Right atrium auricular region (tissue), 2 donors: ENCODE data around the gene CYB561D2. TPM values are rescaled to one million over a fixed set of nuclear protein-coding genes. Genes with fewer than 3 reads are reported as not detected.
"Not testable (repeated sequence)": the region's sequence is repeated elsewhere in the genome, so short reads cannot be mapped to it uniquely, and the experiment has no call there.

Experiments
- DNase-seq: peaks from one replicate; pipeline ENCODE4 v3.0.0-alpha.2; 2019; ENCODE audit warnings: low spot score
- H3K27ac ChIP-seq, 2 donors: fragments of 200-600 bp; sonication (generic); 1 replicate in 1 of 2; 2 replicates in 1 of 2; pipeline ENCODE4 v1.5.1; 2016 to 2019
- H3K27me3 ChIP-seq, 2 donors: fragments of 200-600 bp; sonication (generic); one replicate each; pipeline versions ENCODE4 v1.5.1 to v1.6.0; 2017 to 2019
- H3K36me3 ChIP-seq: fragments of 200-600 bp; sonication (generic); one replicate; pipeline ENCODE4 v1.5.1; 2016
- H3K4me1 ChIP-seq, 2 donors: fragments of 200-600 bp; sonication (generic); one replicate each; pipeline versions ENCODE4 v1.5.1 to v1.6.0; 2017 to 2019
- H3K4me3 ChIP-seq, 2 donors: fragments of 200-600 bp; sonication (generic); 1 replicate in 1 of 2; 2 replicates in 1 of 2; pipeline ENCODE4 v1.5.1; 2017 to 2019; ENCODE audit warnings: mild to moderate bottlenecking in 1 of 2, moderate library complexity in 1 of 2
- H3K9me3 ChIP-seq, 2 donors: fragments of 200-600 bp; sonication (generic); one replicate each; pipeline ENCODE4 v1.5.1; 2019
- total RNA-seq, 2 donors: library from RNA; depleted of rRNA; stranded (reverse); fragments of >200 nt; gene quantifications; one replicate each; pipeline ENCODE4 v1.1.0, GENCODE V29; 2016
- TF ChIP-seq, protein P1 (sequence below), 2 donors: fragments of 200-600 bp; sonication (generic); IDR thresholded peaks; one replicate each; pipeline ENCODE4 v1.5.1; 2019; ENCODE audit warnings: antibody characterized with exemption in 2 of 2

The CYB561D2 gene, protein sequence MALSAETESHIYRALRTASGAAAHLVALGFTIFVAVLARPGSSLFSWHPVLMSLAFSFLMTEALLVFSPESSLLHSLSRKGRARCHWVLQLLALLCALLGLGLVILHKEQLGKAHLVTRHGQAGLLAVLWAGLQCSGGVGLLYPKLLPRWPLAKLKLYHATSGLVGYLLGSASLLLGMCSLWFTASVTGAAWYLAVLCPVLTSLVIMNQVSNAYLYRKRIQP
- 10 to 100 TPM; 11.7 to 11.9 TPM for total RNA-seq

DNA sequence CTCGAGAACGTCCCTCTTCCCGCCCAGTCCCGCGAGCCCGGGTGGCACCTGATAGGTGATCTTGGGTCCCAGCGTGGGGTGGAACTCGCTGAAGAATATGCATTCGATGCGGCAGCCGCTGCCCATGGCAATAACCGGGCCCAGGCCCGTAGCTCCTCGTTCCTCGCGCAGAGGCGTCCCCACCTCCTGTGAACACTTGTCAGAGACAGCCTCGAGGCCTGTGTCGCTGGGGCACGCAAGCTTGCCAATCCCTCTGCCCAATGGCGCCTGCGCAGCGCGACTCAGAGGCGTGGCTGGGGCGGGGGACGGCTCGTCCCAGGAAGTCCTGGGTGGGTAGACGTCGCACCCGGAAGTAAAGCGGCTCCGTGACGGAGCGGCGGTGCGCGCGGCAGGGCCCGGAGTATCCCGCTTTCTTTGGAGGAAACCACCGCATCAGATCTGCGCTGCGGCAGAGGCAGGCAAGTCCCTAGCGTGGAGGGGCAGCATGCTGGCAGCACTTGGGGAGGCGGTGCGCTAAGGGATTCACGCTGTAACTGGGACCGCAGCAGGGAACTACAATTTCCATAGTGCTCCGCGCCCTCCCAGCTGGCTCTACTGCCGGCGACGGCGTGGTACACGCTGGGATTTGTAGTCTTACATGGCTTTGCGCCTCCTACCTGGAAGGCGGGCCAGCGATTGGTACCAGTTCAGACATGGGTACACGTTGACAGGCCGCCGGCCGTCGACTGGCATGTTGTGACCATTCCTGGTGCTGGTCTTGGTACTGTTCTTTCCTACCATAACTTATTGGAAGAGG is at the start of gene CYB561D2, which contains the start of gene NPRL2:
Gene CYB561D2, plus strand, starts transcription at position 336 of the 796 bp plus-strand sequence. CDS start 572 bp downstream, outside the sequence.
Gene NPRL2, minus strand, starts transcription at position 249 of the 796 bp plus-strand sequence. Its CDS starts 123 bp downstream, at position 126.
- peak within 1 kb of the TSS; percentile 86 to 88 for H3K27ac ChIP-seq
- H3K4me1 ChIP-seq: peaks cover 0 to 56% of the 10 kb centered on the region in 2 donors
- peaks cover 39% of the 10 kb centered on the region for H3K36me3 ChIP-seq
- H3K4me3 ChIP-seq: peak within 1 kb of the TSS; percentile 71 to 72
- H3K27me3 ChIP-seq: no peaks in the 10 kb centered on the region
- TF ChIP-seq, protein P1, sequence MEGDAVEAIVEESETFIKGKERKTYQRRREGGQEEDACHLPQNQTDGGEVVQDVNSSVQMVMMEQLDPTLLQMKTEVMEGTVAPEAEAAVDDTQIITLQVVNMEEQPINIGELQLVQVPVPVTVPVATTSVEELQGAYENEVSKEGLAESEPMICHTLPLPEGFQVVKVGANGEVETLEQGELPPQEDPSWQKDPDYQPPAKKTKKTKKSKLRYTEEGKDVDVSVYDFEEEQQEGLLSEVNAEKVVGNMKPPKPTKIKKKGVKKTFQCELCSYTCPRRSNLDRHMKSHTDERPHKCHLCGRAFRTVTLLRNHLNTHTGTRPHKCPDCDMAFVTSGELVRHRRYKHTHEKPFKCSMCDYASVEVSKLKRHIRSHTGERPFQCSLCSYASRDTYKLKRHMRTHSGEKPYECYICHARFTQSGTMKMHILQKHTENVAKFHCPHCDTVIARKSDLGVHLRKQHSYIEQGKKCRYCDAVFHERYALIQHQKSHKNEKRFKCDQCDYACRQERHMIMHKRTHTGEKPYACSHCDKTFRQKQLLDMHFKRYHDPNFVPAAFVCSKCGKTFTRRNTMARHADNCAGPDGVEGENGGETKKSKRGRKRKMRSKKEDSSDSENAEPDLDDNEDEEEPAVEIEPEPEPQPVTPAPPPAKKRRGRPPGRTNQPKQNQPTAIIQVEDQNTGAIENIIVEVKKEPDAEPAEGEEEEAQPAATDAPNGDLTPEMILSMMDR (IDR thresholded peaks at IDR 0.05): peak in 1 of 2 donors; percentile 5
- H3K9me3 ChIP-seq: no peaks in the 10 kb centered on the region
- DNase-seq: peak; percentile 97

DNA sequence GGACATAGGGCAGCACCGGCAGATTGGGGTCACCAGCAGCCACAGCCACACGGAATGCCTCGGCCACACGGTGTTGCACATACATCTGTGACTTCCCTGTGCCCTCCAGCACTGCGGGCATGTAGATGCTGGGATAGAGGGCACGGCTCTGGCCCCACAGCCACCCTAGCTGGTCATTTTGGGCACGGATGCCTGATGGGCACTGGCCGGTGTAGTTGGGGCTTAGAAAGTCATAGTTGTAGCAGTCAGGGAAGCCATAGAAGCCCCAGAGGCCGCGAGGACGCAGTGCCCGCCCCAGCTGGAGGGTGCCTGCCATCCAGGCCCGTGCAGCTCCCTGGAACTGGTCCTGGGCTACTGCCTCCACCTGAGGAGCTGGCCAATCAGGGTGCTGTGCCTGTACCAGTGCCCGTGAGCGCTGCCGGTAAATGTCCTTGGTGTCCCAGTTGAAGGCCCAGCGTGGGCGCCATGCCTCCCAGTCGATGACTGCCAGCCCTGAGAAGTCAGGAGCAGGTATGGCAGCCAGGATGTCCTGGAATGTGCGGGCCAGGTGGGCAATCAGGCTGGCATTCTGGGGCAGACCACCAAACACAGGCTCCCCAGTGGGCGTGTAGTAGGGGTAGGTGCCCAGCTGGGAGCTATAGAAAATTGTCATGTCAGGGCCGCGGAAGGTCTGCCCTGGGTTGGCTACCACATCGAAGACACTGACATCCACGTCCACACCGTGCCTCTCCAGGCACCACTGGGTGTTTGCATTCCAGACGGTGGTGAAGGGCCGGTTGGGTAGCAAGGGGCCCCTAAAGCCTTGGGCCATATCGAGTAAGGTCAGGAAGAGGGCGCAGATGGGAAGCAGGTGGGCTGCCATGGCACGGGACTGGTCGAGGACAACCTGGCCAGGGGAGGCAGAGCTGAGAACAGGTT is 48.3 kb upstream of the CYB561D2 start:
- TF ChIP-seq, protein P1 (IDR thresholded peaks at IDR 0.05): no peak
- H3K4me1 ChIP-seq: peaks cover 0 to 50% of the 10 kb centered on the region in 2 donors
- H3K36me3 ChIP-seq: no peaks in the 10 kb centered on the region
- no peak for DNase-seq
- peak overlapping the region; percentile 42 to 43 for H3K4me3 ChIP-seq
- no peaks in the 10 kb centered on the region for H3K27me3 ChIP-seq
- H3K27ac ChIP-seq: peak overlapping the region; percentile 89 to 90
- no peaks in the 10 kb centered on the region for H3K9me3 ChIP-seq

DNA sequence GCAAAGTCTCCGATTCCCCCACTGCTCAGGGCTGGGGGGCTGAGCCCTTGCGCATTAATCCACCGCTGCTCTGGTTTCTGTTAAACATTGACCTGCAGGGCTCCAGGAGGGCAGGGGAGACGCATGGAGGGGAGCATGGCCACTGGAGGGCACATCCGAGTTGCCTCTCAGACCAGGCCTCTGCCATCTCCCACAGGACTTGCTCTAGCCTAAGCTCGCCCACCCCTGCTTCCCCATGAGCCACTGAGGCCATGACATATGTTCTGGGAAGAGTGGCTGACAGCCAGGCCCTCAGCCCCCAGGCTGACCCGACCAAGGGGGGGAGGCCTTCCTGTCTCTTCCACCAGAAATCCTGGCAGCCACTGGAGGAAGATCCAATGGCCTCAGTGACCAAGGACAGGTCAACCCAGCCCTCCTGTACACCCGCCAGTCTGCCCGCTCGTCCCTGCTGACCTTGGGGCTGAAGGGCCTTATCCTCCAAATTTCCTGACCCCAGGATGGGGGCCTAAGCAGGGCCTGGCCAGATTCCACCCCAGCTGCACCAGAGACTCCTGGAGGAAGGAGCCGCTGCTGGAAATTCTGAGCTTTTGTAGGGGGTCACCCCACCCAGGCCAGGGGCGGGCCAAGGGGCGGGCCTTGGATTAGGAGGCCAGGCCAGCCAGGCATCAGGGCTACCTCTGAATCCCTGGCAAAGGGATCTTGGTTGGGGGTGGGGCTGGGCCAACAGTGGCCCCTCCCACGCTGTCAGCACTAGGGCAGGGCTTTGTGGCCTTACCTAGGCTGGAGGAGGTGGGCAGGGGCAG is 47.4 kb upstream of the CYB561D2 start, which contains the start of gene HYAL1:
Gene HYAL1, minus strand, starts transcription at position 562 of the 803 bp plus-strand sequence. CDS start 618 bp downstream, outside the sequence.
- no peaks in the 10 kb centered on the region for H3K27me3 ChIP-seq
- H3K36me3 ChIP-seq: no peaks in the 10 kb centered on the region
- H3K9me3 ChIP-seq: no peaks in the 10 kb centered on the region
- peaks cover 0 to 45% of the 10 kb centered on the region in 2 donors for H3K4me1 ChIP-seq
- peak; percentile 90 for DNase-seq
- peak within 1 kb of the TSS; percentile 89 to 90 for H3K27ac ChIP-seq
- H3K4me3 ChIP-seq: peak within 1 kb of the TSS; percentile 42 to 43
- TF ChIP-seq, protein P1 (IDR thresholded peaks at IDR 0.05): peak in 1 of 2 donors; percentile 35

DNA sequence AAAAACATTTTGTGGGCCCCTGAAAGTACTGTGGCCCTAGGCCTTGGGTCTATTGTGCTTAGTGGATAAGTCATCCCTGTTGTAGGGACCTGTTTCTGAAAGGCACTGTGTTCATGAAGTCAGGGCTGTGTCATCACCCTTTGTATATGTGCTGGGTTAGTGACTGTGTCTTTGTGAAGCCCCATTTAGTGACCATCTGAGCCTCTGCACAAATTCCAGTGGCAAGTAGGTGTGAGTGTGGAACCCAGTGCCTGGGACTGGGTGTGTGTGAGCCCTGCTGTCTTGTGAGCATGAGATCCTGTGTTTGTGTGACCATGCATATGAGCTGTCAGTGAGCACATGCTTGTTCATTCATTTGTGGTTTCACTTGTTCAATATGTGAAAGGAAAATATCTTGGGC is 46.1 kb upstream of the CYB561D2 start:
- H3K9me3 ChIP-seq: no peaks in the 10 kb centered on the region
- H3K4me1 ChIP-seq: peaks cover 0 to 37% of the 10 kb centered on the region in 2 donors
- no peak overlapping the region for H3K4me3 ChIP-seq
- H3K27ac ChIP-seq: no peak overlapping the region
- DNase-seq: no peak
- H3K27me3 ChIP-seq: no peaks in the 10 kb centered on the region
- no peaks in the 10 kb centered on the region for H3K36me3 ChIP-seq
- TF ChIP-seq, protein P1 (IDR thresholded peaks at IDR 0.05): no peak

DNA sequence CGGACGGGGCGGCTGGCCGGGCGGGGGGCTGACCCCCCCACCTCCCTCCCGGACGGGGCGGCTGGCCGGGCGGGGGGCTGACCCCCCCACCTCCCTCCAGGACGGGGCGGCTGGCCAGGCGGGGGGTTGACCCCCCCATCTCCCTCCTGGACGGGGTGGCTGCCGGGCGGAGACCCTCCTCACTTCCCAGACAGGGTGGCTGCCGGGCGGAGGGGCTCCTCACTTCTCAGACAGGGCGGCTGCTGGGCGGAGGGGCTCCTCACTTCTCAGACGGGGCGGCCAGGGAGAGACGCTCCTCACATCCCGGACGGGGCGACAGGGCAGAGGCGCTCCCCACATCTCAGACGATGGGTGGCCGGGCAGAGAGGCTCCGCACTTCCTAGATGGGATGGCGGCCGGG is 38.6 kb upstream of the CYB561D2 start:
- H3K27me3 ChIP-seq, H3K36me3 ChIP-seq, H3K4me1 ChIP-seq, H3K9me3 ChIP-seq, DNase-seq, H3K27ac ChIP-seq, H3K4me3 ChIP-seq: not testable (repeated sequence)
